ENCODE results near the gene KCNJ2.

DNA sequence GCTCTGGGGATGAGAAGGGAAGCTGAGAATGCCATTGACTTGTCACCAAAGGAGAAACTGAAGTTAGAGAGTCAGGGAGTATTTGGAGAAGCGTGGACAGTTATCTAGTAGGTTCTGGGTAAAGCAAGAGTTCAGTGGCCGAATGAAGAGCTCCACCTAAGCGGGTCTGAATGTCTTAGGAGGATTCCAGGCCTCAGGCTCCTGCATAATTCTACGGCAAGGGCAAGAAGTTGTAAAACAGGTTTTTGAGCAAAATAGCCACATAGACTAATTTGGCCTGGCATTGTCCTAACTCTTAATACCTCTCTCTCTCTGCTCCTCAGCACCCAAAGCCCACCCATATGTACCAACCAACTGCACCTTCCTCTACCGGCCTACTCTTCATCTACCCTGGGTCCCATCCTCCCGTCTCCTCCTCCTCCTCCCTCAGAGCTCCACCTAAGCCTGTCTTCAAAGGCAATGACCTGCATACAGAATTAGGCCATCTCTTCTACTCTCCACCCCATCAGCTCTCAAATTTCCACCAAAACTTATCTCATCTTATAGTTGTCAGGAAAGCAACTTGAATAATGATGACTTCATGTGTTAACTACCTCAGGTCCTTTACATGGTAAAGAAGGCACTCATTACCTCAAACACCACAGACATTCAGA, 42.0 kb upstream of the KCNJ2 start:
- TF ChIP-seq POLR2AphosphoS5 (IDR thresholded peaks at IDR 0.05; ENCODE audit: insufficient read depth in 1 of 2, low read depth in 1 of 2) (no peak), POLR2A (IDR thresholded peaks at IDR 0.05) (no peak)

All from vagina (tissue), 2 donors.